ENCODE measurements around the gene SRSF4. TPM values are rescaled to one million over a fixed set of nuclear protein-coding genes. Genes with fewer than 3 reads are reported as not detected.

The SRSF4 gene
- total and polyA plus RNA-seq, 2 donors (not counting 3 experiments of a cell fraction or from before 2014, with no cell fraction given): 45.6 to 108 TPM

DNA sequence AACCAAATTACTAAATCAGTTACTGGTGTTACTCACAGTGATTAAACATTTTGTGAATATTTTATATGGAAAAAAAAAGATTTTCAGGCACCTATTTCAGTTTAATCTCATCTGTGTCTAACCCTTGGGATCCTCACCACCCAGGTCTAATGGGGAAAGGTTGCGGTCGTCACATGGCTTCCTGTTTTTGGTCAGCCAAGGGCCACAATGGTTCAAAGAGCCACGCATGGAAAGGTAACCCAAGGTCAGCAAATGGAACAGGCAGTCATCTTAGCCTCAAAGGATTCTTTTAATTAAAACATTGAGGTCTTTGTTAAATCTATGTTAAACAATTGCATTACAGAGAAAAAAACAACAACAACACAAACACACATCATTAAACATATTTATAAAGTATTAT is 21.9 kb downstream of the SRSF4 start:
- H3K9me3 ChIP-seq (replicated peaks; ENCODE audit: control insufficient read depth, insufficient read depth, low read length): no peaks in the 10 kb centered on the region
- no peak overlapping the region for H3K9ac ChIP-seq (replicated peaks; ENCODE audit: extremely low read depth, insufficient read depth, low read length)
- H3K4me1 ChIP-seq (ENCODE audit: control insufficient read depth, extremely low read depth, insufficient read depth, low read length): no peaks in the 10 kb centered on the region
- POLR2A ChIA-PET: no interaction called here
- H3K4me3 ChIP-seq (replicated peaks in 1 of 3; ENCODE audit: insufficient read depth in 1 of 3, low read depth in 1 of 3, low read length in 3 of 3): no peak overlapping the region
- dilution Hi-C loops (cut with MboI; ENCODE audit: extremely low pct_ligation_motif_present, low sequenced_read_pairs): no loop called here
- H4K20me1 ChIP-seq (replicated peaks; ENCODE audit: control insufficient read depth, extremely low read depth, insufficient read depth, low read length): peaks cover 8% of the 10 kb centered on the region
- H3K27me3 ChIP-seq (ENCODE audit: control insufficient read depth in 2 of 2, insufficient read depth in 2 of 2, low read length in 2 of 2): no peaks in the 10 kb centered on the region
- DNase-seq (ENCODE audit: low read depth, low spot score) (no peak), FAIRE-seq (no peak)
- H3K36me3 ChIP-seq (ENCODE audit: control insufficient read depth in 2 of 2, extremely low read depth in 1 of 2, insufficient read depth in 2 of 2, low read length in 2 of 2): peaks cover 12 to 14% of the 10 kb centered on the region in 2 experiments
- intact Hi-C loops (cut with micrococcal nuclease): no loop called here
- TF ChIP-seq GATA2 (IDR thresholded peaks at IDR 0.05; ENCODE audit: insufficient read depth, insufficient read length, low read depth, low read length) (no peak), POLR2A (IDR thresholded peaks at IDR 0.05; ENCODE audit: low read depth, low read length) (no peak), JUN (IDR thresholded peaks at IDR 0.05; ENCODE audit: borderline replicate concordance, insufficient read depth, insufficient read length, low read depth) (no peak), POLR2AphosphoS5 (IDR thresholded peaks at IDR 0.05; ENCODE audit: insufficient read depth, low read depth, low read length) (no peak), EZH2 (IDR thresholded peaks at IDR 0.05; ENCODE audit: borderline replicate concordance, low read depth, low read length, severe bottlenecking) (no peak), MAX (IDR thresholded peaks at IDR 0.05; ENCODE audit: insufficient read depth, insufficient read length) (no peak)
- TF ChIP-seq, protein P1, sequence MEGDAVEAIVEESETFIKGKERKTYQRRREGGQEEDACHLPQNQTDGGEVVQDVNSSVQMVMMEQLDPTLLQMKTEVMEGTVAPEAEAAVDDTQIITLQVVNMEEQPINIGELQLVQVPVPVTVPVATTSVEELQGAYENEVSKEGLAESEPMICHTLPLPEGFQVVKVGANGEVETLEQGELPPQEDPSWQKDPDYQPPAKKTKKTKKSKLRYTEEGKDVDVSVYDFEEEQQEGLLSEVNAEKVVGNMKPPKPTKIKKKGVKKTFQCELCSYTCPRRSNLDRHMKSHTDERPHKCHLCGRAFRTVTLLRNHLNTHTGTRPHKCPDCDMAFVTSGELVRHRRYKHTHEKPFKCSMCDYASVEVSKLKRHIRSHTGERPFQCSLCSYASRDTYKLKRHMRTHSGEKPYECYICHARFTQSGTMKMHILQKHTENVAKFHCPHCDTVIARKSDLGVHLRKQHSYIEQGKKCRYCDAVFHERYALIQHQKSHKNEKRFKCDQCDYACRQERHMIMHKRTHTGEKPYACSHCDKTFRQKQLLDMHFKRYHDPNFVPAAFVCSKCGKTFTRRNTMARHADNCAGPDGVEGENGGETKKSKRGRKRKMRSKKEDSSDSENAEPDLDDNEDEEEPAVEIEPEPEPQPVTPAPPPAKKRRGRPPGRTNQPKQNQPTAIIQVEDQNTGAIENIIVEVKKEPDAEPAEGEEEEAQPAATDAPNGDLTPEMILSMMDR (IDR thresholded peaks at IDR 0.05; ENCODE audit: extremely low read depth in 1 of 2, insufficient read depth in 1 of 2, low read depth in 1 of 2, low read length in 2 of 2): no peak
- no peak overlapping the region for H2AFZ ChIP-seq (ENCODE audit: low read depth, low read length)
- H3K4me2 ChIP-seq (ENCODE audit: insufficient read depth, low read length): no peak overlapping the region
- no TSS peak for BruUV-seq (replicated peaks)
- H3K27ac ChIP-seq (ENCODE audit: insufficient read depth, low read depth, low read length): no peak overlapping the region
- CTCF ChIA-PET: interaction anchor here (1.1 to 1.5 kb wide), 3 partner anchors 14 to 43 kb away, joined by 3 to 4 read pairs (median 3); partner anchors contain the start of gene SRSF4
- no peaks in the 10 kb centered on the region for H3K9me1 ChIP-seq (replicated peaks; ENCODE audit: control insufficient read depth, extremely low read depth, insufficient read depth, low read length)
- H3K79me2 ChIP-seq (ENCODE audit: control insufficient read depth, insufficient read depth, low read length): peaks cover 60% of the 10 kb centered on the region
